Measurements from ENCODE around the gene UTF1.

UTF1 gene

GRCh38 chr10:133267293-133267692, 37.3 kb downstream of the UTF1 start:
- no peak for TF ChIP-seq CTCF (IDR thresholded peaks at IDR 0.05; ENCODE audit: low read length, missing control alignments)
- DNase-seq (ENCODE audit: low read depth), result no peak
- H3K4me3 ChIP-seq (replicated peaks; ENCODE audit: low read depth, low read length), result no peak overlapping the region

GRCh38 chr10:133267829-133268228, 37.8 kb downstream of the UTF1 start:
- TF ChIP-seq CTCF (IDR thresholded peaks at IDR 0.05; ENCODE audit: low read length, missing control alignments), result no peak
- DNase-seq (ENCODE audit: low read depth), result no peak
- H3K4me3 ChIP-seq (replicated peaks; ENCODE audit: low read depth, low read length), result no peak overlapping the region

- H3K4me3 ChIP-seq (replicated peaks; ENCODE audit: low read depth, low read length), result no peak overlapping the region
- no peak for TF ChIP-seq CTCF (IDR thresholded peaks at IDR 0.05; ENCODE audit: low read length, missing control alignments)
- no peak for DNase-seq (ENCODE audit: low read depth)
Observed at GRCh38 chr10:133268532-133268931, 38.5 kb downstream of the UTF1 start.

GRCh38 chr10:133269367-133269766, 39.4 kb downstream of the UTF1 start:
- no peak for TF ChIP-seq CTCF (IDR thresholded peaks at IDR 0.05; ENCODE audit: low read length, missing control alignments)
- DNase-seq (ENCODE audit: low read depth), result no peak
- no peak overlapping the region for H3K4me3 ChIP-seq (replicated peaks; ENCODE audit: low read depth, low read length)

GRCh38 chr10:133270204-133270603, 40.2 kb downstream of the UTF1 start:
- no peak for TF ChIP-seq CTCF (IDR thresholded peaks at IDR 0.05; ENCODE audit: low read length, missing control alignments)
- DNase-seq (ENCODE audit: low read depth), result no peak
- H3K4me3 ChIP-seq (replicated peaks; ENCODE audit: low read depth, low read length), result no peak overlapping the region

DNA sequence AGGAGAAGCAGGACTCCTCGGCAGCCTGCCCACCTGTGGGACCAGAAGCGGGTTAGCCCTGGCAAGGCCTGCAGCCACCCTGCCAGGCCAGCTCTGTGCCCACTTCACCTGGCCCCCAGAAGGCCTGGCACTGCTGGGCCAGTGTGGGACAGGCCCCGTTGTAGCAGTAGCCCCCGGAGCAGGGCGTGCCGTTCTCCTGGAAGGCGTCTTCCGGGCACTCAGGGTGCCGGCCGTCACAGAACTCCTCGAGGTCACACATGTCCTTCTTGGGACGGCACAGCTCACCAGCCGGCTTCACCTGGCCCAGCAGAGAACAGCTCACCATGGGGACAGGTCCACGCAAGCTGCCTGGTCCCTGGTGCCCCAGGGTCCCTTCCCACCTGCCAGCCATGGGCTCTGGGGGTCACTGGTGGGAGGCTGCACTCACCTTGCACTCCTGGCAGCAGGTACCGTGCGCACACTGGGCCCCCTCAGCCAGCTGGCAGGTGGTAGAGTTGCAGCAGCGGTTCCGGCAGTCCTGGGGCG, 40.8 kb downstream of the UTF1 start:
- no peak for TF ChIP-seq CTCF (IDR thresholded peaks at IDR 0.05; ENCODE audit: low read length, missing control alignments)
- no peak overlapping the region for H3K4me3 ChIP-seq (replicated peaks; ENCODE audit: low read depth, low read length)
- DNase-seq (ENCODE audit: low read depth), result no peak

DNA sequence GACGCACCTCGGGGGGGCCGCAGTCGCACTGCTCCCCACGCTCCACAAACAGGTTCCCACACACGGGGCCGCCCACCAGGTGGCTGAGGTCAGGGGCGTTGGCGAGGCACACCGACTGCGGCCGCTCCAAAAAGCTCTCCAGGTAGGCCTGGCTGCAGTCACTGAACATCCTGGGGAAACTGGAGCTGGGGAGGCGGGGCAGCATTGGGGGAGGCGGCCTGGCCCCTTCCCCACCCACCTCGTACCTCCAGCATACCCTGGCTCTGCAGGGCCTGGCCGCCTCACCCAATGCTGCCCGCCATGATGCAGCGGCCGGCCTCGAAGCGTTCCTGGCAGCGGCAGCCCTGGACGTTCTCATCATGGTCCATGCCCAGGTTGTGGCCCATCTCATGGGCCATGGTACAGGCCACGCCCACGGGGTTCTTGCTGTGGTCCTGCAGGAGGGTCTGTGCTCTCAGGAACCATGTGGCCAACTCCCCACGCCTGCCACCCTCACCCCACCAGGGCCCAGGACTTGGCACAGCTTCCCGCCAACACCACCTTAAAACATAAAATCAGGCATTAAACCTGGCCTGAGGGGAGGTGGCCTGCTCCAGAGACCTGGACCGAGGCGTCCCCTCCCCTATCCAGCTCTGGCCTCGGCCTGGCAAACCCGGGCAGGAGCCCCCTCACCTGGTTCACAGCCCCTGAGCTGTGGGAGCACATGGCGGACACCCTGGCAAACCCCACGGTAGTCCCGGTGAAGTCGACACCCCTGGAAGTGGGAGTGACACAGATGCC, 41.7 kb downstream of the UTF1 start:
- no peak for TF ChIP-seq CTCF (IDR thresholded peaks at IDR 0.05; ENCODE audit: low read length, missing control alignments)
- DNase-seq (ENCODE audit: low read depth), result no peak
- no peak overlapping the region for H3K4me3 ChIP-seq (replicated peaks; ENCODE audit: low read depth, low read length)

All from fibroblast of pulmonary artery (primary cell).